Skin of body (tissue), 2 donors: ENCODE measurements around the gene CST11. TPM values are rescaled to one million over a fixed set of nuclear protein-coding genes. Genes with fewer than 3 reads are reported as not detected.
A peak's percentile ranks its signal among the peaks of the same experiment; 100 is the strongest.

ENCODE experiments used
- DNase-seq: peaks from one replicate; lab custom pipeline; 2025; lab: John Stamatoyannopoulos, UW
- total RNA-seq: library from RNA; depleted of rRNA; stranded (reverse); fragments of >200 nt; gene quantifications from one replicate; pipeline ENCODE4 v1.2.3, GENCODE V29; 2014

CST11 gene
- total RNA-seq, 1 donor from 2014 or later: not detected

DNA sequence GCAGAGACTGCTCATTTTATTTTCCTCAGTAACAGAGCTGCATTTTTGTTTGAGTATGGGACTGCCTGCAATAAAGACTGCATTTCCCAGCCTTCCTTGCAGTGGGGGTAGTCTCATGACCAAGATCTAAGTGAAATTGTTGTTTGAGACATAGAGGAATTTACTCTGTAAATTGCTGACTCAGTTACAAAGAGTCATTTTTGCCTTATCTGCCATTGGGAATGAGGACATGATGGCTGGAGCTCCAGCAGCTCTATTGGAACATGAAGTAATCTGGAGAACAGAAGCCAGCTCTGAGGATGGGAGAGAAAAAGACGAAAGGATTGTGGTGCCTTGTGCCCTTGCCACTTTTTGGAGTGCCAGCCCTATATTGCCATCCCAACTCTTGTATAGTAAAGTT, 2.1 kb upstream of the CST11 start:
- no peak for DNase-seq

- no peak for DNase-seq
Measured at GRCh38 chr20:23453549-23454543, 1.2 kb upstream of the CST11 start.

DNA sequence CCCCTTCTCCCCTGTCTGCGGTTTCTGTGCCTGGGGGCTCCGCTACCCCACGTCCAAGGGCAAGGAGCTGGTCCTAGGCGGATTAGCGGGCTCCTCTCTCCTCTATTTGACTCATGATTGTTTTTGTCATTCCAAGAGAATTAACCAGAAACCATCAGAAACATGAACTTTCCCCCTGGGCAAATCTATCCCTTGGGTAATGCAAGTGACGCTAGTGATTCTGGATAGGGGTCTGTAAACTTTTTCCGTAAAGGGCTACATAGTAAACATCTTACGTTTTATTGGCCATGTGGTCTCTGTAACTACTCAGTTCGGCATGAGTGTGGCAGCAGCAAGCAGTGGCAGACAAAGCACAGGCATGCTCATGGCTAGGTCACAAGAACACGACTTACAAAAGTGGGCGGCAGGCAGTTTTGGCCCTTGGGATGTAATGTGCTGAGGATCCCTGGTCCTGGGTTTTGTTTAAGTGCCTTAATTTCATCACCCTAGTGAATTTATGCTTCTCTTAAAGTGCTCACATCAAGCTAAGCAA, 654 bp downstream of the CST11 start:
- DNase-seq: no peak

DNA sequence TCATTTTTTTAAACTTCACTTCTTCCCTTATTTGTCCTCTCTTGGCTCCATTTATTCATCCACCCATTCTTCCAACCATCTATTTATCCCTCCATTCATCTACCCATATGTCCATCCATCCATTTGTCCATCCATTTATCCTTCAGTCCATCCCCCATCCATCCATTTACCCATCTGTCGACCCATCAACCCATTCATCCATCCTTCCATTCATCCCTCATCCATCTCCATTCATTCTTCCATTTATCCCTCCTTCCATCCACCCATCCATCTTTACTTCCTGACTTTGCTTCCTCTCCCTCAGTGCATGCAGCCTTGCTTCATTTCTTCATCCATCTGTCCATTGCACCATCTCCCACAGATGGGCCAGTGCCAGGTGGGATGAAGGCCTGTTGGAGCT, 1.8 kb downstream of the CST11 start:
- DNase-seq: no peak

GRCh38 chr20:23449421-23449820, 3.3 kb downstream of the CST11 start:
- DNase-seq: no peak

DNA sequence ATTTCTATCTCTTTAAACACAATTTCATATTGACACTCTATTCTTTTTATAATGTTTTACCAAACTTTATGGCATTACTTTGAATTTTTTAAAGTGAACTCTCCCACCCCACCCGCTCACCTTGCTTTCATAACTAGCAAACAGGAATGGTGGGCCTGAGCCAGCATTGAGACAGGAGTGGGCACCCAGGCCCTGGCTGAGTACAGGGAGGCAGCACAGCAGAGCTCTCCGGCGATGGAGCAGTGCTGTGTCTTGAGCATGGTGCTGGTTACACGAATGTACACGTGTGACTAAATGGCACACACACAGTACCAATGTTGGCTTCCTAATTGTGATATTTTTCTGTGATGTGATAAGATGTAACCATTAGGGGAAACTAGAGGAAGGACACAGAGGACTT, 4.5 kb downstream of the CST11 start:
- DNase-seq: no peak

DNA sequence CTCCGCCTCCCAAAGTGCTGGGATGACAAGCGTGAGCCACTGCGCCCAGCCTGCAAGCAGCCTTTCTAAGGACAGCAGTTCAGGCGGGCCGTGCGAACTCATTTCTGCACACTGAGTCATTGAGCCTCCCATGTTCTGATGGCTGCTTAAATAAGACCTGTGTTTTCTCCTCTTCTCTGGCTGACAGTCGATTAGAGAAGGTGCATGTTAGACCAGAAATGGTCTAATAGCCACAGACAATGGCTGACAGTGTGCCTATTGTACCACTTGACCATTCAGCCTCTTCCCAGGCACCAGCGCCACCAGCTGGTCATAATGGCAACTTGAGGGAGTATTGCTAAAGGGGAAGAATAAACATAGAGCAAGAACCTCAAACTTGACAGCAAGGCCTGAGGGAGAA, 6.2 kb downstream of the CST11 start:
- DNase-seq: no peak

- no peak for DNase-seq
Measured at GRCh38 chr20:23445596-23446217, 7.0 kb downstream of the CST11 start.

DNA sequence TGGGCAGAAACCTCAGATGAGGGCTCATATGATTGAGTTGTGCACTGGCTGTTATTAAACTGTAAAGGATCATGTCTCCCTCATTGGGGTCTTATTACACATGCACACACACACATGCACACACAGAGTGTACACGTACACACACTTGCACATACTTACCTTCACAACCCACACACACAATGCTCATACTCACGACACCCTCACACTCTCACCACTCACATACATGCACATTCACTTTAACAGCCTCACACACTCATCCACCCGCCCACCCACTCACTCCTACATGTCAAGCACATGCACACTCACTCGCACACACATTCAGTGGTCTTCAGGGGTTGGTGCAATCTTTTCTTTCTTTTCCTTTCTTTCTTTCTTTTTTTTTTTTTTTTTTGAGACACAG, 7.8 kb downstream of the CST11 start:
- DNase-seq: no peak

DNA sequence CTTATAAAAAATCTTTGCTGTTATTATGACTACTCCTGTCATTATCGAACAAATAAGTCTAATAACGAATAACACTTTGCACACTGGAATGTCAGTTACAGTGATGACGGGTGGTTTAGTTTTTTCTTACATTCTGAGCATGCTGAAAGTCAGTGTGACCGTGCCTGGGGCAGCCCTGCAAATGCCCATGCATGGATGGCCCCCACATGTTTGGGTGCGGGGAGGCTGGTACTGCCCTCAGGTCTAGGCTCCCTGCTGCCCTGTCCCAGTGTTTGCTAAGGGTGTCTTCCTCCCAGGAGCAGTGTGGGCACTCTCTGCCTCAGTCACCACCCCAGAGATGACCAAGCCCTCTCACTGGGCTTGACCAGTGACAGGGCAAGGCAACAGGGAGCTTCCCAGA, 10.2 kb downstream of the CST11 start:
- no peak for DNase-seq

DNA sequence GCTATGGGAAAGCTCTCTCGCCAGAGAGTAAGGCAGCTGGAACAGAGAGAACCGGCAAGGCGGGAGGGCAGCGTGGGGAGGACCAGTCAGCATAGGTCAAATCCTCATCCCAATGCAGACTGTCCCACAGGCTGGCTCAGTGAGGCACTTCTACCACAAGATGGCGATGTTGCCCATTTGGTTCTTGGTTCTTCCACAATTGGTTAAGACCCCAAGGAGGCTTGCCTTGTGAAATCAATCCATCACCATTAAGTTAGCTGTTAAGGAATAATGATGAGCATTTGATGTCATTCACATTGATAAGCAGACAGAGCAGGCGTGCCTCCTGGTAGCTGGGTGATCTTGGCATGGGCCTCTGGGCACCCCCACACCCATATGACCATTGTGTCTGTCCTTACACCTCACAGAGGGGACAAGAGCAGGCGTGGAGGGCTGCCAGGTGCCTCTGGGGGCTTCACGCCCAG, 10.8 kb downstream of the CST11 start:
- peak; percentile 54 for DNase-seq

DNA sequence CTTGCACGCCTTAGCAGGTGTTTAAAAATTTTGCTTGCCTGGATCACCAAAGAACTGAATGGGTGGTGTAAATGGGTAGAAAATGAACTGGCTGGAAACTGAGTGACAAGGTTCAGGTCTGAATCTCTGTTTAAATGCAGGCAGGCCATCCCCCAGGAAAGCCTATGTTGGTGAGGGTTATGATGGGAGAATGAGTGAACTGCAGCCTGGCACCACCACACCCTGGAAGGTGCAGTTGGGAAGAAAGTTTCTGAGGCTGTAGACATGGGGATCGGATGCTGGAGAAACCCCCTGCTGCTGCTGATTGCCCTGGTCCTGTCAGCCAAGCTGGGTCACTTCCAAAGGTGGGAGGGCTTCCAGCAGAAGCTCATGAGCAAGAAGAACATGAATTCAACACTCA, 12.7 kb downstream of the CST11 start:
- DNase-seq: no peak

GRCh38 chr20:23438661-23439060, 14.0 kb downstream of the CST11 start:
- no peak for DNase-seq

GRCh38 chr20:23437126-23437899, 15.4 kb downstream of the CST11 start:
- no peak for DNase-seq

GRCh38 chr20:23436681-23437080, 16.0 kb downstream of the CST11 start:
- no peak for DNase-seq

- DNase-seq: no peak
Measured at GRCh38 chr20:23435626-23436539, 16.8 kb downstream of the CST11 start.

GRCh38 chr20:23434521-23435313, 18.0 kb downstream of the CST11 start:
- DNase-seq: no peak

DNA sequence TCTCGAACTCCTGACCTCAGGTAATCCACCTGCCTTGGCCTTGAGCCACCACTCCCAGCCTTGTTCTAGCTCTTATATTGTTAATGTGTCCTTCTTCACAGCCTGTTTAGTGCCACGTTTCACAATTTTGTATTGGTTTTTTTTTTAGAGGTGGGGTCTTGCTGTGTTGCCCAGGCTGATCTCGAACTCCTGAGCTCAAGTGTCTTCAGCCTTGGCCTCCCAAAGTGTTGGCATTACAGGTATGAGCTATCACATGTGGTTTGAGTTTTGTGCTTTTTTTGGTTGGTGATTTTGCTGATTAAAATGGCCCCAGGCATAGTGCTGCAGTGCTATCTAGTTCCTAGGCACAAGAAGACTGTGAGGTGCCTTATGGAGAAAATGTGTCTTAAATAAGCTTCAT, 19.0 kb downstream of the CST11 start:
- no peak for DNase-seq

DNA sequence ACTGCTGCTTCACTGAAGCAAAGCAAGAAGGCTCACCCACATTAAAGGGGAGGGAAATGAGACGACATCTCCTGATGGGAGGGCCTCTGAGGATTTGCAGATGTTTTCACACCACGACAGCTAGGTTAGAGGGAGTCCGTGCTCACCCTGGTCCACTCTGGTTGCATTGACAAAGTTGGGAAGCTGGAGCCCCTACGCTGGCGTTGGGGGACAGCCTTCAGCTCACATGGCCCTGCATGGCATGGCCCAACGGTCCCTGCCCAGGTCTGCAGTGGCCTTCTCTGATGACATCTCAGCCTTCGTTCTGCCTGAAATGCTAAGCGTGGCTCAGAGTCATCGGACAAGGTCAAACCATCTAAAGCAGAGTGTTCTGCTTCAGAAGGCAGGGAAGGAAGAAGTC, 27.5 kb downstream of the CST11 start:
- DNase-seq: no peak
